Naive thymus-derived CD4-positive, alpha-beta T cell (primary cell): ENCODE results near the gene FCN2. TPM values are rescaled to one million over a fixed set of nuclear protein-coding genes. Genes with fewer than 3 reads are reported as not detected.

Source experiments
- ATAC-seq: fragments of 150-1000 bp; cut with Tn5 transposase; 2 replicates; pipeline ENCODE4 v1.10.0; 2021; ENCODE audit warnings: mild to moderate bottlenecking, moderate library complexity
- CTCF ChIA-PET: fragments of 350-600 bp; sonication (Branson Sonifier 250); formaldehyde crosslinking; loops from one replicate; lab custom pipeline; 2021; ENCODE audit warnings: antibody characterized with exemption; lab: Charles Lee
- POLR2A ChIA-PET: fragments of 350-600 bp; sonication (Branson Sonifier 250); formaldehyde crosslinking; loops from one replicate; lab custom pipeline; 2021; ENCODE audit warnings: antibody characterized with exemption, inconsistent platforms; lab: Charles Lee
- DNase-seq, 9 donors: peaks; one replicate each; pipeline versions ENCODE4 v3.0.0 to v3.0.0-alpha.2; 2020 to 2022; ENCODE audit warnings: mixed read lengths in 1 of 9
- H3K27ac ChIP-seq: one replicate; pipeline ENCODE4 v1.7.0; 2013; ENCODE audit warnings: mild to moderate bottlenecking, low read depth, low read length, moderate library complexity
- H3K27me3 ChIP-seq, 2 donors: one replicate each; pipeline ENCODE4 v1.7.0; 2013; ENCODE audit warnings: low read length in 2 of 2, mild to moderate bottlenecking in 2 of 2, moderate library complexity in 2 of 2; ENCODE audit not compliant: control insufficient read depth in 2 of 2, insufficient read depth in 2 of 2
- H3K36me3 ChIP-seq, 3 experiments: 1 replicate in 2 of 3; 2 replicates in 1 of 3; pipeline ENCODE4 v1.7.0; 2013; ENCODE audit warnings: low read length in 3 of 3, mild to moderate bottlenecking in 3 of 3, moderate library complexity in 1 of 3; ENCODE audit not compliant: insufficient read depth in 3 of 3, control insufficient read depth in 2 of 3
- H3K4me1 ChIP-seq, 2 donors: one replicate each; pipeline ENCODE4 v1.7.0; 2013; ENCODE audit warnings: low read length in 2 of 2, mild to moderate bottlenecking in 2 of 2, moderate library complexity in 1 of 2; ENCODE audit not compliant: control insufficient read depth in 2 of 2, insufficient read depth in 2 of 2
- H3K4me3 ChIP-seq: 2 replicates; pipeline ENCODE4 v1.7.0; 2013; ENCODE audit warnings: mild to moderate bottlenecking, low read length
- H3K9me3 ChIP-seq, 3 experiments: 1 replicate in 2 of 3; 2 replicates in 1 of 3; pipeline ENCODE4 v1.7.0; 2013; ENCODE audit warnings: low read length in 3 of 3; ENCODE audit not compliant: control insufficient read depth in 2 of 3
- H3K27ac Mint-ChIP-seq, 9 donors: one replicate each; pipeline ENCODE4 v1.8.0; 2020 to 2022; ENCODE audit warnings: mixed read lengths in 9 of 9, mild to moderate bottlenecking in 8 of 9, moderate library complexity in 5 of 9, inconsistent platforms in 2 of 9
- H3K27me3 Mint-ChIP-seq, 5 donors: one replicate each; pipeline ENCODE4 v1.8.0; 2021 to 2022; ENCODE audit warnings: mixed read lengths in 5 of 5, mild to moderate bottlenecking in 1 of 5
- H3K36me3 Mint-ChIP-seq, 5 donors: one replicate each; pipeline ENCODE4 v1.8.0; 2020 to 2022; ENCODE audit warnings: mixed read lengths in 5 of 5, mild to moderate bottlenecking in 3 of 5, inconsistent platforms in 1 of 5
- H3K4me1 Mint-ChIP-seq, 7 donors: one replicate each; pipeline ENCODE4 v1.8.0; 2020 to 2022; ENCODE audit warnings: mixed read lengths in 7 of 7, mild to moderate bottlenecking in 3 of 7, inconsistent platforms in 1 of 7
- H3K4me3 Mint-ChIP-seq, 10 donors: one replicate each; pipeline ENCODE4 v1.8.0; 2020 to 2022; ENCODE audit warnings: mild to moderate bottlenecking in 10 of 10, mixed read lengths in 10 of 10, moderate library complexity in 6 of 10, inconsistent platforms in 2 of 10
- H3K9me3 Mint-ChIP-seq, 11 donors: one replicate each; pipeline ENCODE4 v1.8.0; 2020 to 2022; ENCODE audit warnings: mixed read lengths in 11 of 11, mild to moderate bottlenecking in 4 of 11, inconsistent platforms in 1 of 11, moderate library complexity in 1 of 11
- intact Hi-C, 2 donors: fragments of 100-400 bp; cut with micrococcal nuclease; formaldehyde crosslinking; loops; one replicate each; pipeline ENCODE4 v1.15.1; 2023
- polyA plus RNA-seq, 2 donors: library from polyadenylated mRNA; unstranded; fragments of 300-500 nt; fragmentation: Illumina TruSeq; gene quantifications; one replicate each; pipeline ENCODE4 v1.2.3, GENCODE V29; 2021
- total RNA-seq, 6 experiments: library from RNA in 5 of 6; stranded (reverse) in 5 of 6; gene quantifications; 1 replicate in 5 of 6; 2 replicates in 1 of 6; pipeline ENCODE4 v1.2.3 and lab custom pipeline; 2021 to 2026

Gene FCN2
- total and polyA plus RNA-seq, 7 experiments from 2014 or later: not detected

GRCh38 chr9:134840511-134840910 is 40.1 kb upstream of the FCN2 start:
- H3K27me3 Mint-ChIP-seq: no peaks in the 10 kb centered on the region
- H3K36me3 Mint-ChIP-seq: no peaks in the 10 kb centered on the region
- no peaks in the 10 kb centered on the region for H3K4me1 Mint-ChIP-seq
- ChIA-PET CTCF (no interaction called here), POLR2A (no interaction called here)
- peaks cover 0 to 3% (median 0%) of the 10 kb centered on the region in 11 donors for H3K9me3 Mint-ChIP-seq
- Histone ChIP-seq H3K36me3 (no peaks in the 10 kb centered on the region), H3K4me1 (no peaks in the 10 kb centered on the region), H3K27me3 (no peaks in the 10 kb centered on the region), H3K27ac (no peak overlapping the region), H3K9me3 (no peaks in the 10 kb centered on the region), H3K4me3 (no peak overlapping the region)
- no peak overlapping the region for H3K27ac Mint-ChIP-seq
- no peak overlapping the region for H3K4me3 Mint-ChIP-seq
- DNase-seq (no peak), ATAC-seq (no peak)
- intact Hi-C loops: no loop called here

GRCh38 chr9:134841180-134841904 is 39.3 kb upstream of the FCN2 start:
- H3K9me3 ChIP-seq: no peaks in the 10 kb centered on the region
- H3K27me3 ChIP-seq: no peaks in the 10 kb centered on the region
- H3K4me1 Mint-ChIP-seq: no peaks in the 10 kb centered on the region
- intact Hi-C loops: no loop called here
- H3K36me3 Mint-ChIP-seq: no peaks in the 10 kb centered on the region
- no peak overlapping the region for H3K4me3 Mint-ChIP-seq
- H3K27ac ChIP-seq: no peak overlapping the region
- ChIA-PET CTCF (no interaction called here), POLR2A (no interaction called here)
- ATAC-seq (no peak), DNase-seq (no peak)
- no peak overlapping the region for H3K27ac Mint-ChIP-seq
- H3K4me3 ChIP-seq: no peak overlapping the region
- H3K36me3 ChIP-seq: no peaks in the 10 kb centered on the region
- H3K27me3 Mint-ChIP-seq: no peaks in the 10 kb centered on the region
- peaks cover 0 to 3% (median 0%) of the 10 kb centered on the region in 11 donors for H3K9me3 Mint-ChIP-seq
- H3K4me1 ChIP-seq: no peaks in the 10 kb centered on the region

GRCh38 chr9:134842321-134842720 is 38.3 kb upstream of the FCN2 start:
- no peaks in the 10 kb centered on the region for H3K36me3 Mint-ChIP-seq
- H3K4me1 ChIP-seq: no peaks in the 10 kb centered on the region
- no peak for DNase-seq
- CTCF ChIA-PET: no interaction called here
- H3K36me3 ChIP-seq: no peaks in the 10 kb centered on the region
- H3K27me3 ChIP-seq: no peaks in the 10 kb centered on the region
- POLR2A ChIA-PET: no interaction called here
- no peak overlapping the region for H3K4me3 Mint-ChIP-seq
- no peak overlapping the region for H3K27ac Mint-ChIP-seq
- H3K27ac ChIP-seq: no peak overlapping the region
- H3K9me3 Mint-ChIP-seq: peaks cover 0 to 3% (median 0%) of the 10 kb centered on the region in 11 donors
- intact Hi-C loops: no loop called here
- no peaks in the 10 kb centered on the region for H3K4me1 Mint-ChIP-seq
- no peak overlapping the region for H3K4me3 ChIP-seq
- no peaks in the 10 kb centered on the region for H3K27me3 Mint-ChIP-seq
- no peak for ATAC-seq
- H3K9me3 ChIP-seq: no peaks in the 10 kb centered on the region

- Histone ChIP-seq H3K27ac (no peak overlapping the region), H3K4me1 (no peaks in the 10 kb centered on the region), H3K4me3 (no peak overlapping the region), H3K9me3 (no peaks in the 10 kb centered on the region), H3K36me3 (no peaks in the 10 kb centered on the region), H3K27me3 (no peaks in the 10 kb centered on the region)
- CTCF ChIA-PET: no interaction called here
- peaks cover 0 to 3% (median 0%) of the 10 kb centered on the region in 11 donors for H3K9me3 Mint-ChIP-seq
- H3K27me3 Mint-ChIP-seq: no peaks in the 10 kb centered on the region
- no peak overlapping the region for H3K4me3 Mint-ChIP-seq
- POLR2A ChIA-PET: no interaction called here
- H3K4me1 Mint-ChIP-seq: no peaks in the 10 kb centered on the region
- DNase-seq: no peak
- H3K36me3 Mint-ChIP-seq: no peaks in the 10 kb centered on the region
- intact Hi-C loops: no loop called here
- no peak for ATAC-seq
- H3K27ac Mint-ChIP-seq: no peak overlapping the region
Measured at GRCh38 chr9:134843740-134844139, 36.9 kb upstream of the FCN2 start.

GRCh38 chr9:134844821-134845220 is 35.8 kb upstream of the FCN2 start:
- no peak overlapping the region for H3K4me3 Mint-ChIP-seq

GRCh38 chr9:134846187-134846586 is 34.4 kb upstream of the FCN2 start:
- no peaks in the 10 kb centered on the region for H3K36me3 ChIP-seq
- H3K9me3 Mint-ChIP-seq: peaks cover 0 to 3% (median 0%) of the 10 kb centered on the region in 11 donors
- intact Hi-C loops: no loop called here
- no peak for ATAC-seq
- H3K4me1 ChIP-seq: no peaks in the 10 kb centered on the region
- no peak overlapping the region for H3K4me3 ChIP-seq
- H3K36me3 Mint-ChIP-seq: no peaks in the 10 kb centered on the region
- ChIA-PET POLR2A (no interaction called here), CTCF (no interaction called here)
- no peaks in the 10 kb centered on the region for H3K9me3 ChIP-seq
- no peak for DNase-seq
- no peaks in the 10 kb centered on the region for H3K27me3 Mint-ChIP-seq
- H3K27ac ChIP-seq: no peak overlapping the region
- H3K27ac Mint-ChIP-seq: no peak overlapping the region
- H3K4me3 Mint-ChIP-seq: no peak overlapping the region
- no peaks in the 10 kb centered on the region for H3K27me3 ChIP-seq
- no peaks in the 10 kb centered on the region for H3K4me1 Mint-ChIP-seq

More at GRCh38 chr9:134844821-134845220, 35.8 kb upstream of the FCN2 start:
- Histone ChIP-seq H3K9me3 (no peaks in the 10 kb centered on the region), H3K4me1 (no peaks in the 10 kb centered on the region), H3K36me3 (no peaks in the 10 kb centered on the region), H3K4me3 (no peak overlapping the region), H3K27me3 (no peaks in the 10 kb centered on the region), H3K27ac (no peak overlapping the region)
- peaks cover 0 to 3% (median 0%) of the 10 kb centered on the region in 11 donors for H3K9me3 Mint-ChIP-seq
- POLR2A ChIA-PET: no interaction called here
- CTCF ChIA-PET: no interaction called here
- no peak overlapping the region for H3K27ac Mint-ChIP-seq
- DNase-seq (no peak), ATAC-seq (no peak)
- H3K4me1 Mint-ChIP-seq: no peaks in the 10 kb centered on the region
- intact Hi-C loops: no loop called here
- H3K36me3 Mint-ChIP-seq: no peaks in the 10 kb centered on the region
- no peaks in the 10 kb centered on the region for H3K27me3 Mint-ChIP-seq

- H3K9me3 Mint-ChIP-seq: peaks cover 0 to 3% (median 0%) of the 10 kb centered on the region in 11 donors
- H3K27ac Mint-ChIP-seq: no peak overlapping the region
- H3K4me1 ChIP-seq: no peaks in the 10 kb centered on the region
- no peaks in the 10 kb centered on the region for H3K36me3 Mint-ChIP-seq
- ChIA-PET POLR2A (no interaction called here), CTCF (no interaction called here)
- no peak overlapping the region for H3K27ac ChIP-seq
- no peaks in the 10 kb centered on the region for H3K9me3 ChIP-seq
- intact Hi-C loops: no loop called here
- no peaks in the 10 kb centered on the region for H3K27me3 ChIP-seq
- DNase-seq (no peak), ATAC-seq (no peak)
- no peaks in the 10 kb centered on the region for H3K4me1 Mint-ChIP-seq
- no peak overlapping the region for H3K4me3 ChIP-seq
- H3K4me3 Mint-ChIP-seq: no peak overlapping the region
- H3K27me3 Mint-ChIP-seq: no peaks in the 10 kb centered on the region
- no peaks in the 10 kb centered on the region for H3K36me3 ChIP-seq
Measured at GRCh38 chr9:134846699-134847098, 33.9 kb upstream of the FCN2 start.
